ENCODE measurements around the gene PADI4.
A peak's percentile ranks its signal among the peaks of the same experiment; 100 is the strongest.
"Not testable (repeated sequence)": the region's sequence is repeated elsewhere in the genome, so short reads cannot be mapped to it uniquely, and the experiment has no call there.

The PADI4 gene

GRCh38 chr1:17314491-17314971, 6.5 kb downstream of the PADI4 start:
- no peak for DNase-seq

- DNase-seq, result no peak
These were observed 7.6 kb downstream of the PADI4 start for GRCh38 chr1:17315542-17316130.

- no peak for DNase-seq
These were observed 8.7 kb downstream of the PADI4 start for GRCh38 chr1:17316704-17317103.

- DNase-seq, result no peak
These were observed 10.3 kb downstream of the PADI4 start for GRCh38 chr1:17318262-17318661.

GRCh38 chr1:17319561-17320350, 11.8 kb downstream of the PADI4 start:
- DNase-seq, result no peak

GRCh38 chr1:17321857-17322390, 13.9 kb downstream of the PADI4 start:
- DNase-seq, result not testable (repeated sequence)

GRCh38 chr1:17328855-17329254, 20.9 kb downstream of the PADI4 start:
- no peak for DNase-seq

- DNase-seq, result no peak
These were observed 21.6 kb downstream of the PADI4 start for GRCh38 chr1:17329610-17330009.

- no peak for DNase-seq
These were observed 22.9 kb downstream of the PADI4 start for GRCh38 chr1:17330856-17331255.

GRCh38 chr1:17333081-17333480, 25.1 kb downstream of the PADI4 start:
- no peak for DNase-seq

- DNase-seq, result peak; percentile 83 to 89 (median 88)
These were observed 28.1 kb downstream of the PADI4 start for GRCh38 chr1:17335821-17336710.

- no peak for DNase-seq
These were observed 30.9 kb downstream of the PADI4 start for GRCh38 chr1:17338706-17339493.

- DNase-seq, result no peak
These were observed 31.5 kb downstream of the PADI4 start for GRCh38 chr1:17339521-17339920.

GRCh38 chr1:17340358-17340757, 32.4 kb downstream of the PADI4 start:
- no peak for DNase-seq

GRCh38 chr1:17342014-17342441, 34.0 kb downstream of the PADI4 start:
- no peak for DNase-seq

- not testable (repeated sequence) for DNase-seq
These were observed 37.5 kb downstream of the PADI4 start for GRCh38 chr1:17345506-17345905.

GRCh38 chr1:17346046-17346789, 38.2 kb downstream of the PADI4 start:
- no peak for DNase-seq

GRCh38 chr1:17347769-17348592, 40.0 kb downstream of the PADI4 start:
- peak in 2 of 3 donors; percentile 38 to 49 for DNase-seq

GRCh38 chr1:17348593-17349234, 40.7 kb downstream of the PADI4 start:
- no peak for DNase-seq

- DNase-seq, result no peak
These were observed 42.1 kb downstream of the PADI4 start for GRCh38 chr1:17350083-17350482.

Measured in suppressor macrophage treated with lipopolysaccharide for 1 hour (primary cell).